Spleen (tissue), 11 donors: ENCODE data around the gene DNPH1. TPM values are rescaled to one million over a fixed set of nuclear protein-coding genes. Genes with fewer than 3 reads are reported as not detected.

Experiments
- DNase-seq: peaks from one replicate; pipeline ENCODE4 v3.0.0-alpha.2; 2020
- H3K27ac ChIP-seq, 8 donors: fragments of 200-600 bp; sonication (generic) in 7 of 8; 1 replicate in 4 of 8; 2 replicates in 4 of 8; pipeline versions ENCODE4 v1.5.0 to v1.8.0; 2016 to 2021; ENCODE audit warnings: inconsistent platforms in 4 of 8, mild to moderate bottlenecking in 4 of 8, moderate library complexity in 1 of 8
- H3K27me3 ChIP-seq, 7 donors: fragments of 200-600 bp; sonication (generic) in 6 of 7; replicated peaks in 1 of 7; 1 replicate in 4 of 7; 2 replicates in 3 of 7; pipeline versions ENCODE4 v1.5.0 to v1.8.0; 2016 to 2021; ENCODE audit warnings: inconsistent platforms in 3 of 7, mild to moderate bottlenecking in 1 of 7
- H3K36me3 ChIP-seq, 6 donors: fragments of 200-600 bp; sonication (generic) in 5 of 6; 1 replicate in 4 of 6; 2 replicates in 2 of 6; pipeline versions ENCODE4 v1.5.0 to v1.8.0; 2016 to 2021; ENCODE audit warnings: inconsistent platforms in 2 of 6
- H3K4me1 ChIP-seq, 6 donors: fragments of 200-600 bp; sonication (generic) in 5 of 6; 1 replicate in 3 of 6; 2 replicates in 3 of 6; pipeline versions ENCODE4 v1.5.0 to v1.8.0; 2016 to 2021; ENCODE audit warnings: inconsistent platforms in 3 of 6
- H3K4me3 ChIP-seq, 8 donors: fragments of 200-600 bp; sonication (generic) in 7 of 8; 1 replicate in 4 of 8; 2 replicates in 4 of 8; pipeline versions ENCODE4 v1.5.0 to v1.8.0; 2016 to 2021; ENCODE audit warnings: inconsistent platforms in 4 of 8, mild to moderate bottlenecking in 4 of 8, moderate library complexity in 2 of 8
- H3K9me3 ChIP-seq, 8 donors: fragments of 200-600 bp; sonication (generic) in 7 of 8; 1 replicate in 4 of 8; 2 replicates in 4 of 8; pipeline versions ENCODE4 v1.5.0 to v1.8.0; 2016 to 2021; ENCODE audit warnings: inconsistent platforms in 4 of 8
- CTCF ChIP-seq, 11 experiments: fragments of 200-600 bp in 7 of 11; fragments of 450-650 bp in 4 of 11; sonication (generic) in 4 of 11; IDR thresholded peaks in 8 of 11; conservative IDR thresholded peaks in 3 of 11; 1 replicate in 7 of 11; 2 replicates in 4 of 11; pipeline versions ENCODE4 v1.4.0 to v1.8.0; 2016 to 2021; ENCODE audit warnings: antibody characterized with exemption in 11 of 11, inconsistent platforms in 4 of 11, mild to moderate bottlenecking in 1 of 11
- POLR2A ChIP-seq, 3 donors: fragments of 450-650 bp; IDR thresholded peaks; one replicate each; pipeline ENCODE4 v1.5.1; 2017; ENCODE audit warnings: antibody characterized with exemption in 3 of 3, mild to moderate bottlenecking in 1 of 3
- POLR2AphosphoS5 ChIP-seq, 3 donors: sonication (generic); formaldehyde crosslinking; IDR thresholded peaks; one replicate each; pipeline ENCODE4 v1.5.1; 2017; ENCODE audit warnings: antibody characterized with exemption in 3 of 3
- WGBS, 5 donors: extraction: QIAGEN DNeasy Blood & Tissue Kit in 3 of 5; methylation state at CpG; one replicate each; pipeline versions ENCODE4 v1.1.5 to v1.1.7; 2013 to 2018; 5-methylcytosine and 5-hydroxymethylcytosine counted together
- intact Hi-C: fragments of 100-400 bp; cut with DNase I; formaldehyde crosslinking; loops from one replicate; pipeline ENCODE4 v1.15.0; 2023; ENCODE audit warnings: low total_unique reads
- polyA plus RNA-seq, 3 donors: library from polyadenylated mRNA; stranded (reverse); fragments of 200-250 nt; gene quantifications; one replicate each; pipeline ENCODE4 v1.2.1, GENCODE V29; 2013
- total RNA-seq, 7 donors: library from RNA; depleted of rRNA in 3 of 7; stranded (reverse); fragments of >200 nt in 3 of 7; fragmentation: NEBNext Ultra II Directional in 4 of 7; extraction: Animal tissue kit (Norgen Biotek cat#: 25700) in 4 of 7; gene quantifications; one replicate each; pipeline versions ENCODE4 v1.1.0 to v1.2.1, GENCODE V29; 2016 to 2021
- donor health status: healthy with polysubstance abuse.
- donor health status: DM: no; HTN: no; CAD: no; lungs with moderate emphysema.
- donor health status: DM: no; HTN: no; CAD: no.
- donor health status: Bipolar disorder and iron deficiency.
- donor health status: healthy.
- donor health status: DM: no; HTN: no; CAD: no.
- donor health status: DM: yes; HTN: yes; CAD: no.

Gene DNPH1
- total and polyA plus RNA-seq, 10 donors = 33.2 to 201 (median 58.0) TPM

GRCh38 chr6:43271103-43271815 lies 42.0 kb upstream of the DNPH1 start:
- H3K4me1 ChIP-seq = peaks cover 5 to 60% (median 41%) of the 10 kb centered on the region in 6 donors
- no peaks in the 10 kb centered on the region for H3K36me3 ChIP-seq
- 72 to 86% (median 76%) methylated on average over 8 of the region's 8 CpGs for WGBS, 5 donors
- H3K9me3 ChIP-seq = no peaks in the 10 kb centered on the region
- no peak for DNase-seq
- H3K27me3 ChIP-seq = peaks cover 0 to 62% (median 26%) of the 10 kb centered on the region in 7 donors
- intact Hi-C loops = no loop called here
- TF ChIP-seq CTCF (IDR thresholded peaks at IDR 0.05 in 8 of 11, conservative IDR thresholded peaks at IDR 0.05 in 3 of 11) (no peak), POLR2A (IDR thresholded peaks at IDR 0.05) (no peak), POLR2AphosphoS5 (IDR thresholded peaks at IDR 0.05) (no peak)
- H3K4me3 ChIP-seq = no peak overlapping the region
- no peak overlapping the region for H3K27ac ChIP-seq

GRCh38 chr6:43269273-43270007 lies 40.2 kb upstream of the DNPH1 start:
- no peaks in the 10 kb centered on the region for H3K36me3 ChIP-seq
- intact Hi-C loops = no loop called here
- peaks cover 0 to 42% (median 25%) of the 10 kb centered on the region in 6 donors for H3K4me1 ChIP-seq
- TF ChIP-seq CTCF (IDR thresholded peaks at IDR 0.05 in 8 of 11, conservative IDR thresholded peaks at IDR 0.05 in 3 of 11) (no peak), POLR2A (IDR thresholded peaks at IDR 0.05) (no peak), POLR2AphosphoS5 (IDR thresholded peaks at IDR 0.05) (peak in 2 of 3 donors; percentile 26 to 27)
- H3K4me3 ChIP-seq = peak overlapping the region in 7 of 8 donors; percentile 8 to 62 (median 32)
- peak overlapping the region in 6 of 8 donors; percentile 14 to 66 (median 46) for H3K27ac ChIP-seq
- 3 to 5% (median 4%) methylated on average over 37 to 44 of the region's 44 CpGs for WGBS, 5 donors
- H3K27me3 ChIP-seq = peaks cover 0 to 44% (median 11%) of the 10 kb centered on the region in 7 donors
- H3K9me3 ChIP-seq = no peaks in the 10 kb centered on the region
- no peak for DNase-seq

DNA sequence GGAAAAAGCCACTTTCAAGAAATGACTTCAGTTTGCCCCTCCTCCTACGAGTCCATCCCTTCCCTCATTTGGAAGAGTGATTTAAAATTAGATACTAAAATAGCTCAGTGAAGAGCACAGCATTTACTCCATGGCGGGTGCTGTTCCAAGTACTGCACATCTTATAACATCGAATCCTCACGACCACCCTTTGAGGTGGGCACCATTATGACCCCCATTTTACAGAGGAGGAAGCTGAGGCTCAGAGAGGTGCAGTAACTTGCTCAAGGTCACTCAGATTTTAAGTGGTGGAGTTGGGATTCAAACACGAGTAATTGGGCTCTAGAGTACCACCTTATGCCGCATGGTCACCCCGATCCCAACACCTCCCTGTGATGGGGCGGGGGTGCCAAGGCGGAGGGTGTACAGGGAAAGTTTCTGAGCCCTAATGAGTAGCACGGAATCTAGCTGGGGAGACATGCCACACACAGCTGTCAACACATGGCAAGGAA lies 39.5 kb upstream of the DNPH1 start:
- Histone ChIP-seq H3K27ac (peak overlapping the region in 6 of 8 donors; percentile 26 to 66 (median 53)), H3K4me3 (peak overlapping the region in 3 of 8 donors; percentile 32 to 62 (median 41)), H3K36me3 (no peaks in the 10 kb centered on the region), H3K4me1 (peaks cover 0 to 42% (median 25%) of the 10 kb centered on the region in 6 donors), H3K27me3 (peaks cover 0 to 37% (median 11%) of the 10 kb centered on the region in 7 donors), H3K9me3 (no peaks in the 10 kb centered on the region)
- TF ChIP-seq POLR2AphosphoS5 (IDR thresholded peaks at IDR 0.05) = no peak
- TF ChIP-seq POLR2A (IDR thresholded peaks at IDR 0.05) = no peak
- TF ChIP-seq CTCF (IDR thresholded peaks at IDR 0.05 in 8 of 11, conservative IDR thresholded peaks at IDR 0.05 in 3 of 11) = no peak
- intact Hi-C loops = no loop called here
- no peak for DNase-seq
- WGBS, 5 donors = 65 to 76% (median 75%) methylated on average over 10 of the region's 10 CpGs

- TF ChIP-seq POLR2AphosphoS5 (IDR thresholded peaks at IDR 0.05) (peak in 1 of 3 donors; percentile 28), CTCF (IDR thresholded peaks at IDR 0.05 in 8 of 11, conservative IDR thresholded peaks at IDR 0.05 in 3 of 11) (no peak)
- peaks cover 0 to 46% (median 25%) of the 10 kb centered on the region in 6 donors for H3K4me1 ChIP-seq
- no peak for DNase-seq
- no peak overlapping the region for H3K4me3 ChIP-seq
- no peaks in the 10 kb centered on the region for H3K9me3 ChIP-seq
- H3K27ac ChIP-seq = peak overlapping the region in 6 of 8 donors; percentile 40 to 66 (median 53)
- H3K36me3 ChIP-seq = no peaks in the 10 kb centered on the region
- WGBS, 5 donors = 53 to 83% (median 61%) methylated on average over 1 to 3 of the region's 3 CpGs
- intact Hi-C loops = no loop called here
- peaks cover 0 to 35% (median 11%) of the 10 kb centered on the region in 7 donors for H3K27me3 ChIP-seq
Measured at GRCh38 chr6:43268355-43268700, 39.0 kb upstream of the DNPH1 start.
